Epithelial cell of alveolus of lung (primary cell): ENCODE results near the gene PBLD. TPM values are rescaled to one million over a fixed set of nuclear protein-coding genes. Genes with fewer than 3 reads are reported as not detected.

Source experiments
- total RNA-seq: library from RNA; depleted of rRNA; stranded (reverse); fragments of >200 nt; gene quantifications from 2 replicates; pipeline ENCODE4 v1.2.1, GENCODE V29; 2015

The PBLD gene
- total RNA-seq, result 1.0 and 2.2 TPM in 2 replicates

GRCh38 chr10:68332259-68333057 is at the start of gene PBLD:
Gene PBLD, minus strand, starts transcription at chr10:68332928. Its CDS starts 26,084 bp downstream, at chr10:68306844.

GRCh38 chr10:68331455-68332258 is 1.1 kb downstream of the PBLD start, which contains the start of gene HNRNPH3:
Gene HNRNPH3, plus strand, starts transcription at chr10:68332064. Its CDS starts 5,158 bp downstream, at chr10:68337222.

Other genes starting within 250 kb of the PBLD start
- 0.13 and 0.32 TPM in 2 replicates for gene MYPN, start 223.4 kb downstream of the PBLD start, total RNA-seq
- 0.13 and 0.48 TPM in 2 replicates for gene ATOH7, start 100.8 kb downstream of the PBLD start, total RNA-seq
- 12.4 and 22.1 TPM in 2 replicates for gene HNRNPH3, start 864 bp downstream of the PBLD start, total RNA-seq
- gene RUFY2, start 74.3 kb upstream of the PBLD start, total RNA-seq, result 8.5 and 17.8 TPM in 2 replicates
- 6.5 and 7.5 TPM in 2 replicates for gene DNA2, start 139.0 kb upstream of the PBLD start, total RNA-seq
- gene SLC25A16, start 194.6 kb upstream of the PBLD start, total RNA-seq, result 4.9 and 25.8 TPM in 2 replicates
- gene TET1, start 227.4 kb upstream of the PBLD start, total RNA-seq, result 2.7 and 9.0 TPM in 2 replicates